Sigmoid colon (tissue), 7 donors: ENCODE data around the gene GRHPR. TPM values are rescaled to one million over a fixed set of nuclear protein-coding genes. Genes with fewer than 3 reads are reported as not detected.
A peak's percentile ranks its signal among the peaks of the same experiment; 100 is the strongest.

Source experiments
- DNase-seq: peaks from one replicate; pipeline ENCODE4 v3.0.0-alpha.2; 2019
- H3K27ac ChIP-seq, 4 donors: fragments of 200-600 bp; sonication (generic); one replicate each; pipeline ENCODE4 v1.5.1; 2016 to 2019; ENCODE audit warnings: mild to moderate bottlenecking in 1 of 4
- H3K27me3 ChIP-seq, 3 donors: fragments of 200-600 bp; sonication (generic); one replicate each; pipeline ENCODE4 v1.5.1; 2019; ENCODE audit warnings: mild to moderate bottlenecking in 1 of 3
- H3K36me3 ChIP-seq, 4 donors: fragments of 200-600 bp; sonication (generic); one replicate each; pipeline ENCODE4 v1.5.1; 2016 to 2019
- H3K4me1 ChIP-seq, 4 donors: fragments of 200-600 bp; sonication (generic); one replicate each; pipeline ENCODE4 v1.5.1; 2017 to 2019
- H3K4me3 ChIP-seq, 4 donors: fragments of 200-600 bp; sonication (generic); one replicate each; pipeline ENCODE4 v1.5.1; 2017 to 2019; ENCODE audit warnings: mild to moderate bottlenecking in 2 of 4, moderate library complexity in 1 of 4
- H3K9me3 ChIP-seq, 4 donors: fragments of 200-600 bp in 3 of 4; sonication (generic) in 3 of 4; one replicate each; pipeline versions ENCODE4 v1.5.1 to v1.6.1; 2013 to 2019
- CTCF ChIP-seq, 4 experiments: fragments of 450-650 bp in 3 of 4; fragments of 200-600 bp in 1 of 4; IDR thresholded peaks; one replicate each; pipeline ENCODE4 v1.5.1; 2016 to 2019; ENCODE audit warnings: antibody characterized with exemption in 4 of 4, mild to moderate bottlenecking in 3 of 4, moderate library complexity in 2 of 4
- EP300 ChIP-seq, 4 donors: sonication (generic); formaldehyde crosslinking; IDR thresholded peaks; one replicate each; pipeline ENCODE4 v1.6.1; 2017; ENCODE audit warnings: antibody characterized with exemption in 4 of 4
- POLR2A ChIP-seq, 2 donors: fragments of 450-650 bp; IDR thresholded peaks; one replicate each; pipeline ENCODE4 v1.6.1; 2016; ENCODE audit warnings: antibody characterized with exemption in 2 of 2, mild to moderate bottlenecking in 2 of 2, moderate library complexity in 2 of 2
- POLR2AphosphoS5 ChIP-seq, 4 donors: sonication (generic); formaldehyde crosslinking; IDR thresholded peaks; one replicate each; pipeline ENCODE4 v1.6.1; 2017; ENCODE audit warnings: antibody characterized with exemption in 4 of 4
- WGBS, 2 donors: extraction: QIAGEN DNeasy Blood & Tissue Kit; methylation state at CpG; one replicate each; pipeline ENCODE4 v1.1.7; 2013; 5-methylcytosine and 5-hydroxymethylcytosine counted together
- intact Hi-C: fragments of 100-400 bp; cut with DNase I; formaldehyde crosslinking; loops from one replicate; pipeline ENCODE4 v1.15.1; 2023
- polyA plus RNA-seq, 3 donors: library from polyadenylated mRNA; stranded (reverse); fragments of 200-250 nt; gene quantifications; one replicate each; pipeline ENCODE4 v1.2.3, GENCODE V29; 2013
- total RNA-seq, 4 donors: library from RNA; depleted of rRNA; stranded (reverse); fragments of >200 nt; gene quantifications; one replicate each; pipeline ENCODE4 v1.1.0, GENCODE V29; 2016
- donor health status: healthy with polysubstance abuse.
- donor health status: Bipolar disorder and iron deficiency.
- donor health status: healthy.

Gene GRHPR
- total and polyA plus RNA-seq, 7 donors, result 84.1 to 165 (median 127) TPM

GRCh38 chr9:37429441-37430285 is 7.2 kb downstream of the GRHPR start:
- 88 to 89% methylated on average over 17 of the region's 17 CpGs for WGBS, 2 donors
- Histone ChIP-seq H3K9me3 (no peaks in the 10 kb centered on the region), H3K4me3 (no peak overlapping the region), H3K27ac (no peak overlapping the region), H3K36me3 (peaks cover 9 to 78% (median 52%) of the 10 kb centered on the region in 4 donors), H3K27me3 (no peaks in the 10 kb centered on the region), H3K4me1 (peaks cover 0 to 23% (median 19%) of the 10 kb centered on the region in 4 donors)
- peak; percentile 57 for DNase-seq
- intact Hi-C loops, result no loop called here
- TF ChIP-seq EP300 (IDR thresholded peaks at IDR 0.05) (no peak), CTCF (IDR thresholded peaks at IDR 0.05) (no peak), POLR2A (IDR thresholded peaks at IDR 0.05) (no peak), POLR2AphosphoS5 (IDR thresholded peaks at IDR 0.05) (no peak)

GRCh38 chr9:37430841-37431597 is 8.5 kb downstream of the GRHPR start:
- H3K4me3 ChIP-seq, result no peak overlapping the region
- peak; percentile 66 for DNase-seq
- H3K4me1 ChIP-seq, result peaks cover 0 to 13% (median 8%) of the 10 kb centered on the region in 4 donors
- H3K36me3 ChIP-seq, result peaks cover 9 to 90% (median 51%) of the 10 kb centered on the region in 4 donors
- intact Hi-C loops, result no loop called here
- H3K27ac ChIP-seq, result no peak overlapping the region
- H3K27me3 ChIP-seq, result no peaks in the 10 kb centered on the region
- no peaks in the 10 kb centered on the region for H3K9me3 ChIP-seq
- whole genome bisulfite sequencing, 2 donors, result 55 to 82% methylated on average over 14 of the region's 14 CpGs
- TF ChIP-seq EP300 (IDR thresholded peaks at IDR 0.05), result no peak
- TF ChIP-seq POLR2A (IDR thresholded peaks at IDR 0.05), result no peak
- no peak for TF ChIP-seq CTCF (IDR thresholded peaks at IDR 0.05)
- TF ChIP-seq POLR2AphosphoS5 (IDR thresholded peaks at IDR 0.05), result no peak

GRCh38 chr9:37432020-37432419 is 9.5 kb downstream of the GRHPR start:
- Histone ChIP-seq H3K27ac (no peak overlapping the region), H3K4me1 (peaks cover 0 to 13% (median 8%) of the 10 kb centered on the region in 4 donors), H3K27me3 (no peaks in the 10 kb centered on the region), H3K4me3 (no peak overlapping the region), H3K36me3 (peaks cover 15 to 90% (median 52%) of the 10 kb centered on the region in 4 donors), H3K9me3 (no peaks in the 10 kb centered on the region)
- 82 to 85% methylated on average over 6 of the region's 6 CpGs for whole genome bisulfite sequencing, 2 donors
- intact Hi-C loops, result no loop called here
- peak; percentile 38 for DNase-seq
- TF ChIP-seq EP300 (IDR thresholded peaks at IDR 0.05) (no peak), POLR2AphosphoS5 (IDR thresholded peaks at IDR 0.05) (no peak), POLR2A (IDR thresholded peaks at IDR 0.05) (no peak), CTCF (IDR thresholded peaks at IDR 0.05) (no peak)

GRCh38 chr9:37433867-37434371 is 11.4 kb downstream of the GRHPR start:
- Histone ChIP-seq H3K4me1 (peaks cover 0 to 17% (median 8%) of the 10 kb centered on the region in 4 donors), H3K36me3 (peaks cover 8 to 90% (median 51%) of the 10 kb centered on the region in 4 donors), H3K27me3 (no peaks in the 10 kb centered on the region), H3K9me3 (no peaks in the 10 kb centered on the region), H3K4me3 (no peak overlapping the region), H3K27ac (peak overlapping the region in 3 of 4 donors; percentile 1 to 26 (median 20))
- no peak for TF ChIP-seq EP300 (IDR thresholded peaks at IDR 0.05)
- no peak for TF ChIP-seq CTCF (IDR thresholded peaks at IDR 0.05)
- no peak for TF ChIP-seq POLR2AphosphoS5 (IDR thresholded peaks at IDR 0.05)
- TF ChIP-seq POLR2A (IDR thresholded peaks at IDR 0.05), result no peak
- 79 to 89% methylated on average over 7 of the region's 7 CpGs for WGBS, 2 donors
- DNase-seq, result peak; percentile 45
- intact Hi-C loops, result no loop called here
